GM06990 (cell line): Measurements from ENCODE around the gene HMX1.

Source experiments
- DNase-seq: peaks from one replicate; pipeline ENCODE4 v3.0.0-alpha.2; 2011; ENCODE audit not compliant: insufficient read length; ENCODE audit errors: extremely low read depth
- H3K27me3 ChIP-seq: replicated peaks from 2 replicates; pipeline ENCODE4 v1.6.0; 2011; ENCODE audit warnings: low read length; ENCODE audit not compliant: control insufficient read depth, insufficient read depth
- H3K36me3 ChIP-seq: 2 replicates; pipeline ENCODE4 v1.5.1; 2011; ENCODE audit warnings: low read length; ENCODE audit not compliant: control insufficient read depth, insufficient read depth
- H3K4me3 ChIP-seq: replicated peaks from 2 replicates; pipeline ENCODE4 v1.5.1; 2011; ENCODE audit warnings: low read depth, mild to moderate bottlenecking, control low read depth, low read length
- CTCF ChIP-seq: IDR thresholded peaks from 2 replicates; pipeline ENCODE4 v1.5.1; 2011; ENCODE audit warnings: low read length, control low read depth, mild to moderate bottlenecking, inconsistent platforms; ENCODE audit not compliant: insufficient read depth, poor library complexity, severe bottlenecking

The HMX1 gene

GRCh38 chr4:8820178-8821102 is 51.2 kb downstream of the HMX1 start:
- H3K4me3 ChIP-seq: no peak overlapping the region
- TF ChIP-seq CTCF: no peak
- no peaks in the 10 kb centered on the region for H3K36me3 ChIP-seq
- H3K27me3 ChIP-seq: no peaks in the 10 kb centered on the region
- no peak for DNase-seq

GRCh38 chr4:8819473-8820177 is 52.0 kb downstream of the HMX1 start:
- no peak for DNase-seq
- H3K4me3 ChIP-seq: no peak overlapping the region
- no peak for TF ChIP-seq CTCF
- no peaks in the 10 kb centered on the region for H3K36me3 ChIP-seq
- H3K27me3 ChIP-seq: no peaks in the 10 kb centered on the region

GRCh38 chr4:8819019-8819418 is 52.6 kb downstream of the HMX1 start:
- no peak for DNase-seq
- H3K36me3 ChIP-seq: no peaks in the 10 kb centered on the region
- no peaks in the 10 kb centered on the region for H3K27me3 ChIP-seq
- no peak for TF ChIP-seq CTCF
- no peak overlapping the region for H3K4me3 ChIP-seq

GRCh38 chr4:8818063-8818881 is 53.4 kb downstream of the HMX1 start:
- no peak for TF ChIP-seq CTCF
- Histone ChIP-seq H3K27me3 (no peaks in the 10 kb centered on the region), H3K4me3 (no peak overlapping the region), H3K36me3 (no peaks in the 10 kb centered on the region)
- DNase-seq: no peak

- DNase-seq: no peak
- Histone ChIP-seq H3K27me3 (no peaks in the 10 kb centered on the region), H3K36me3 (no peaks in the 10 kb centered on the region), H3K4me3 (no peak overlapping the region)
- no peak for TF ChIP-seq CTCF
Observed at GRCh38 chr4:8817813-8818062, 53.9 kb downstream of the HMX1 start.
